RWPE1 (cell line): ENCODE measurements around the gene NDUFV1.
A peak's percentile ranks its signal among the peaks of the same experiment; 100 is the strongest.
"Not testable (repeated sequence)": the region's sequence is repeated elsewhere in the genome, so short reads cannot be mapped to it uniquely, and the experiment has no call there.

Source experiments
- CTCF ChIA-PET: fragments of 350-600 bp; sonication (Branson Sonifier 250); formaldehyde crosslinking; extraction: SDS; loops from one replicate; lab custom pipeline; 2021; lab: Yijun Ruan, JAX
- POLR2A ChIA-PET: fragments of 400-600 bp; formaldehyde crosslinking; extraction: SDS; loops from one replicate; lab custom pipeline; 2020; ENCODE audit warnings: antibody characterized with exemption; ENCODE audit not compliant: low non-redundant PET; lab: Yijun Ruan, JAX
- DNase-seq: peaks from one replicate; pipeline ENCODE4 v3.0.0; 2012; ENCODE audit warnings: low spot score
- H3K27ac ChIP-seq: fragments of 450-650 bp; 2 replicates; pipeline ENCODE4 v1.5.1; 2017
- CTCF ChIP-seq: fragments of 450-650 bp; conservative IDR thresholded peaks from 2 replicates; pipeline ENCODE4 v1.5.1; 2017; ENCODE audit warnings: low read depth, mild to moderate bottlenecking

NDUFV1 gene

GRCh38 chr11:67585911-67586310, 20.8 kb upstream of the NDUFV1 start:
- POLR2A ChIA-PET = no interaction called here
- no peak for DNase-seq
- H3K27ac ChIP-seq = peak overlapping the region; percentile 99
- CTCF ChIA-PET = no interaction called here
- TF ChIP-seq CTCF = no peak

- POLR2A ChIA-PET = no interaction called here
These were observed 20.0 kb upstream of the NDUFV1 start for GRCh38 chr11:67586568-67587250.

GRCh38 chr11:67588136-67588503, 18.6 kb upstream of the NDUFV1 start:
- POLR2A ChIA-PET = no interaction called here
- H3K27ac ChIP-seq = peak overlapping the region; percentile 99
- no peak for DNase-seq
- CTCF ChIA-PET = interaction anchor here (1.4 kb wide), 1 partner anchor 16 kb away, joined by 3 read pairs; no protein-coding TSS in a partner anchor
- TF ChIP-seq CTCF = no peak

More at GRCh38 chr11:67586568-67587250, 20.0 kb upstream of the NDUFV1 start:
- CTCF ChIA-PET = no interaction called here
- H3K27ac ChIP-seq = peak overlapping the region; percentile 99
- DNase-seq = no peak
- no peak for TF ChIP-seq CTCF

GRCh38 chr11:67588899-67589415, 17.8 kb upstream of the NDUFV1 start:
- DNase-seq, CTCF ChIA-PET, POLR2A ChIA-PET: not testable (repeated sequence)
- H3K27ac ChIP-seq = peak overlapping the region; percentile 58

GRCh38 chr11:67592880-67593564, 13.7 kb upstream of the NDUFV1 start:
- POLR2A ChIA-PET = no interaction called here
- no peak for DNase-seq
- TF ChIP-seq CTCF = no peak
- H3K27ac ChIP-seq = peak overlapping the region; percentile 70
- CTCF ChIA-PET = interaction anchor here (0.6 to 1.3 kb wide), 6 partner anchors 9 to 182 kb away, joined by 3 to 4 read pairs (median 3); partner anchors contain the start of gene NUDT8

GRCh38 chr11:67593565-67593905, 13.2 kb upstream of the NDUFV1 start:
- no peak for TF ChIP-seq CTCF
- ChIA-PET POLR2A (interaction anchor here (0.5 kb wide), 1 partner anchor 150 kb away, joined by 6 read pairs; the partner anchor contains the start of gene CORO1B), CTCF (interaction anchor here (0.9 to 1.3 kb wide), 2 partner anchors 9 to 21 kb away, joined by 3 read pairs; no protein-coding TSS in a partner anchor)
- H3K27ac ChIP-seq = peak overlapping the region; percentile 70
- DNase-seq = no peak
